ENCODE results near the gene HDAC4.

HDAC4 gene

GRCh38 chr2:239222706-239223309 lies 178.0 kb downstream of the HDAC4 start:
- Histone ChIP-seq H3K27ac (peak overlapping the region; percentile 96), H3K4me3 (peak overlapping the region; percentile 60)
- TF ChIP-seq CTCF (IDR thresholded peaks at IDR 0.05): no peak
- DNase-seq (ENCODE audit: low spot score): peak; percentile 73

- DNase-seq (ENCODE audit: low spot score): no peak
- Histone ChIP-seq H3K4me3 (peak overlapping the region; percentile 60), H3K27ac (peak overlapping the region; percentile 96)
- no peak for TF ChIP-seq CTCF (IDR thresholded peaks at IDR 0.05)
Observed at GRCh38 chr2:239222312-239222660, 178.5 kb downstream of the HDAC4 start.

- peak overlapping the region; percentile 93 to 96 for H3K27ac ChIP-seq
- TF ChIP-seq CTCF (IDR thresholded peaks at IDR 0.05): no peak
- DNase-seq (ENCODE audit: low spot score): peak; percentile 69
- H3K4me3 ChIP-seq: peak overlapping the region; percentile 60
Observed at GRCh38 chr2:239220981-239221396, 179.8 kb downstream of the HDAC4 start.

GRCh38 chr2:239220341-239220740 lies 180.5 kb downstream of the HDAC4 start:
- H3K27ac ChIP-seq: peak overlapping the region; percentile 93 to 96
- no peak for TF ChIP-seq CTCF (IDR thresholded peaks at IDR 0.05)
- peak; percentile 29 for DNase-seq (ENCODE audit: low spot score)
- H3K4me3 ChIP-seq: no peak overlapping the region

DNA sequence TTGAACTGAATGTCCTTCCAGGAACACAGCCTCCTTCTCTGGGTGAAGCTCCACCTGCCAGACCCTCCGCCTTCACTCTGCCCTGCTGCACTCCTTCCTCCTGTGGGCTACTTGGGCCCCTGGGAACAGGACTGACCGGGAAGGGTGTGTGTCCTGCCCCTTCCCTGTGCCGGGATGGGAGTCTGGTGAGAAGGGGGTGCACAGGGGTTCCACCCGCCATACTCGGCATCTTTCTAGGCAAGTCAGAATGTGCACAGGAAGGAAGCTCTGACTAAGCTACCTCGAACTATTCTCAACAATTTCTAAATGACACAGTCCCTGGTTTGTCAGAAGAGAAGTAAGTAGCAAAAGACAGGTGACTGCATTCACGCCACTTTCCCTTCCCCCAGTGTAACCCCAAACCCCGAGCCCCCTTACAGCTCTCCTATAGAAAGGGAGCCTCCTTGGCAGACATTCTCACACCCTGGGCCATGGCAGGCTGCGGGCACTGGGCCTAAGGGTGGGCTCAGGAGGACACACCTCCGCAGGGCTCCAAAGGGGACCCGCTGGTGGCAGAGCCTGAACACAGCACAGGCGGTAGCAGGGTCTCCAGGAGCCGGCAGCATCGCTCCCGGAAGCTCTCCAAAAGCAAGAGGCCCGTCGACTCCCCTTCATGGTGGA lies 184.1 kb downstream of the HDAC4 start:
- Histone ChIP-seq H3K4me3 (no peak overlapping the region), H3K27ac (no peak overlapping the region)
- no peak for TF ChIP-seq CTCF (IDR thresholded peaks at IDR 0.05)
- no peak for DNase-seq (ENCODE audit: low spot score)

DNA sequence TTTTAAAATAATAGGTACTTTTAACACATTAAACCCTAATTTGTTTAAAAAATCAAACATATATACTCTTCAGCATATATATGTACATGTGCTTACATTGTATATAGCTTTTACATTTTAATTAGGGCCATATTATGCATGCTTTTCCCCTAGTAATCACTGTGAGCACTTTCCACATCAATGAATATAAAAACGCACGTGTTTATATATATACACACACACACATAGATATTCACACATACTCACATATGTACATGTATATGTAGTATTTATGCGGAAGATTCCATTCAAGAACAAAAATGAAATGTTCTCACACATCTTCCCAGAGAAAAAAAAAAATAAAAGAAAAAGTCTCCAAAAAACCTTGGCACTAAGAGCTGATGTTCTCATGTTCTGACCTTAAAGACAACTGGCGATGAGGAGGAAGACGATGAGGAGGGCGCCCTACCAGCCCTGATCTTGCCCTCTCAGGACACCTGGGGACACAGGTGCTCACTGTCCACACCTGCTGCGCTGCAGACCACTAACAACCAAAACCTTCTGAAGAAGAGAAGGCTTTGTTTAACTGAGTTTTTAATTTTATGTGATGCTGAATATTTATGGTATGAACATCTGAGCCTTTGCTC lies 184.7 kb downstream of the HDAC4 start:
- no peak for TF ChIP-seq CTCF (IDR thresholded peaks at IDR 0.05)
- H3K27ac ChIP-seq: no peak overlapping the region

More for the DNA sequence above, 184.7 kb downstream of the HDAC4 start:
- no peak overlapping the region for H3K4me3 ChIP-seq
- no peak for DNase-seq (ENCODE audit: low spot score)

Data from coronary artery (tissue), 2 donors.